ENCODE data around the gene RPL36AL. TPM values are rescaled to one million over a fixed set of nuclear protein-coding genes. Genes with fewer than 3 reads are reported as not detected.

The RPL36AL gene
- total RNA-seq, 2 experiments from 2014 or later = 257 to 306 TPM

GRCh38 chr14:49594347-49595091 lies 25.9 kb downstream of the RPL36AL start:
- Histone ChIP-seq H3K4me3 (ENCODE audit: low read depth, low read length, poor library complexity, severe bottlenecking) (peak overlapping the region; percentile 25), H3K4me1 (ENCODE audit: insufficient read depth, low read length, poor library complexity, severe bottlenecking) (peaks cover 44% of the 10 kb centered on the region), H3K79me2 (ENCODE audit: insufficient read depth, low read depth, low read length) (peaks cover 39% of the 10 kb centered on the region), H3K9me2 (ENCODE audit: insufficient read depth, low read length) (no peaks in the 10 kb centered on the region), H3K36me3 (ENCODE audit: insufficient read depth, low read length) (peaks cover 3% of the 10 kb centered on the region; the same call in 1 of the 2 replicates), H3K4me2 (ENCODE audit: low read length) (peak overlapping the region; percentile 51), H4K20me1 (ENCODE audit: insufficient read depth, low read length) (no peaks in the 10 kb centered on the region), H2AFZ (ENCODE audit: low read length) (peak overlapping the region; percentile 7; the same call in 1 of the 2 replicates), H3K9me3 (ENCODE audit: low read length) (no peaks in the 10 kb centered on the region), H3K27ac (ENCODE audit: low read depth, low read length, poor library complexity, severe bottlenecking) (peak overlapping the region; percentile 68)
- ChIA-PET POLR2A (interaction anchor here (0.6 to 5.1 kb wide), 10 partner anchors 9 to 652 kb away, joined by 3 to 32 read pairs (median 4); partner anchors contain the start of genes MGAT2, RPL36AL and RPS29), CTCF (ENCODE audit: unreplicated experiment) (interaction anchor here (1.2 to 1.6 kb wide), 2 partner anchors 8 to 26 kb away, joined by 3 to 5 read pairs; partner anchors contain the start of gene RPS29)
- no TSS peak for BruUV-seq (replicated peaks)
- intact Hi-C loops (cut with micrococcal nuclease; ENCODE audit: unreplicated experiment) = loop anchor here (5.0 to 10.0 kb wide), 4 partner anchors 173 to 1230 kb away; partner anchors contain the start of gene KLHDC2
- TF ChIP-seq EZH2phosphoT487 (IDR thresholded peaks at IDR 0.05; ENCODE audit: borderline replicate concordance, low read depth, low read length) = no peak
- no peak for TF ChIP-seq CTCF (conservative IDR thresholded peaks at IDR 0.05; ENCODE audit: low read length)
- DNase-seq (ENCODE audit: low spot score) = peak; percentile 59

GRCh38 chr14:49593016-49593415 lies 27.4 kb downstream of the RPL36AL start:
- H3K9me2 ChIP-seq (ENCODE audit: insufficient read depth, low read length) = no peaks in the 10 kb centered on the region
- peaks cover 29% of the 10 kb centered on the region; the same call in 1 of the 2 replicates for H3K79me2 ChIP-seq (ENCODE audit: insufficient read depth, low read depth, low read length)
- intact Hi-C loops (cut with micrococcal nuclease; ENCODE audit: unreplicated experiment) = loop anchor here (10.0 kb wide), 2 partner anchors 382 to 1232 kb away; no protein-coding TSS in a partner anchor
- BruUV-seq (replicated peaks) = no TSS peak
- no peaks in the 10 kb centered on the region for H4K20me1 ChIP-seq (ENCODE audit: insufficient read depth, low read length)
- no peaks in the 10 kb centered on the region for H3K9me3 ChIP-seq (ENCODE audit: low read length)
- CTCF ChIA-PET (ENCODE audit: unreplicated experiment) = no interaction called here
- H3K27ac ChIP-seq (ENCODE audit: low read depth, low read length, poor library complexity, severe bottlenecking) = peak overlapping the region; percentile 68
- POLR2A ChIA-PET = interaction anchor here (0.8 to 5.1 kb wide), 3 partner anchors 8 to 1229 kb away, joined by 3 to 32 read pairs (median 30); partner anchors contain the start of genes MGAT2, RPL36AL and RPS29
- peak overlapping the region; percentile 36 for H3K4me3 ChIP-seq (ENCODE audit: low read depth, low read length, poor library complexity, severe bottlenecking)
- peaks cover 44% of the 10 kb centered on the region for H3K4me1 ChIP-seq (ENCODE audit: insufficient read depth, low read length, poor library complexity, severe bottlenecking)
- TF ChIP-seq EZH2phosphoT487 (IDR thresholded peaks at IDR 0.05; ENCODE audit: borderline replicate concordance, low read depth, low read length) = no peak
- no peak for TF ChIP-seq CTCF (conservative IDR thresholded peaks at IDR 0.05; ENCODE audit: low read length)
- H3K36me3 ChIP-seq (ENCODE audit: insufficient read depth, low read length) = no peaks in the 10 kb centered on the region
- peak overlapping the region; percentile 51 for H3K4me2 ChIP-seq (ENCODE audit: low read length)
- DNase-seq (ENCODE audit: low spot score) = no peak
- H2AFZ ChIP-seq (ENCODE audit: low read length) = peak overlapping the region; percentile 27; the same call in 1 of the 2 replicates
